ENCODE measurements around the gene TRMU. TPM values are rescaled to one million over a fixed set of nuclear protein-coding genes. Genes with fewer than 3 reads are reported as not detected.

The TRMU gene
- total RNA-seq, 1 experiment from 2014 or later, result 90.1 TPM

DNA sequence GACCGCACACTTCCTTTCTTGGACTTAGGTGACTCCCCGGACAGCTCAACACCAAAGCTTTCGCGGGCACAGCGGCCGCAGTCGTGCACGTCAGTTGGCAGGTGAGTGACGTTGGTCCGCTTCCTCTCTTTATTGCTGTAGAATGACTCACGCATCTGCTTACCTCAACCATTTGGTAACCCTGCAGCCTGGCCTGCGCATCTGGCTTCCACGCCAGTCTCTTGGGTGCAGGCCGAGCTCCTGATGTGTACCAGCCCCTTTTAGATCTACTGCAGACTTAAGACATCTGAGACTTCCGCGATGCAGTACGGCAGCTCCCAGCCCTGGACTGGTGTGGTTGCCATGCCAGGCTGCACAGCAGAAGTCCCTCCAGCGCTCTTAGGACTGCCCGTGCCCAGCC is 12.4 kb upstream of the TRMU start:
- ChIA-PET CTCF (no interaction called here), POLR2A (ENCODE audit: low non-redundant PET) (no interaction called here)
- Histone ChIP-seq H3K36me3 (ENCODE audit: insufficient read depth, low read length, poor library complexity, severe bottlenecking) (peaks cover 78% of the 10 kb centered on the region), H3K4me1 (ENCODE audit: insufficient read depth, low read length, poor library complexity, severe bottlenecking) (no peaks in the 10 kb centered on the region), H3K4me3 (ENCODE audit: low read depth, low read length, poor library complexity, severe bottlenecking) (no peak overlapping the region), H3K27me3 (replicated peaks; ENCODE audit: insufficient read depth, low read depth, low read length, poor library complexity) (no peaks in the 10 kb centered on the region), H3K9me3 (ENCODE audit: low read depth, low read length, poor library complexity, severe bottlenecking) (no peaks in the 10 kb centered on the region), H3K27ac (ENCODE audit: low read depth, low read length, poor library complexity, severe bottlenecking) (no peak overlapping the region)
- no TSS peak for BruUV-seq (replicated peaks)
- DNase-seq (ENCODE audit: low spot score), result no peak
- no peak for TF ChIP-seq EZH2 (IDR thresholded peaks at IDR 0.05; ENCODE audit: borderline replicate concordance, low read depth, low read length, poor library complexity, severe bottlenecking)
- TF ChIP-seq, protein P1, sequence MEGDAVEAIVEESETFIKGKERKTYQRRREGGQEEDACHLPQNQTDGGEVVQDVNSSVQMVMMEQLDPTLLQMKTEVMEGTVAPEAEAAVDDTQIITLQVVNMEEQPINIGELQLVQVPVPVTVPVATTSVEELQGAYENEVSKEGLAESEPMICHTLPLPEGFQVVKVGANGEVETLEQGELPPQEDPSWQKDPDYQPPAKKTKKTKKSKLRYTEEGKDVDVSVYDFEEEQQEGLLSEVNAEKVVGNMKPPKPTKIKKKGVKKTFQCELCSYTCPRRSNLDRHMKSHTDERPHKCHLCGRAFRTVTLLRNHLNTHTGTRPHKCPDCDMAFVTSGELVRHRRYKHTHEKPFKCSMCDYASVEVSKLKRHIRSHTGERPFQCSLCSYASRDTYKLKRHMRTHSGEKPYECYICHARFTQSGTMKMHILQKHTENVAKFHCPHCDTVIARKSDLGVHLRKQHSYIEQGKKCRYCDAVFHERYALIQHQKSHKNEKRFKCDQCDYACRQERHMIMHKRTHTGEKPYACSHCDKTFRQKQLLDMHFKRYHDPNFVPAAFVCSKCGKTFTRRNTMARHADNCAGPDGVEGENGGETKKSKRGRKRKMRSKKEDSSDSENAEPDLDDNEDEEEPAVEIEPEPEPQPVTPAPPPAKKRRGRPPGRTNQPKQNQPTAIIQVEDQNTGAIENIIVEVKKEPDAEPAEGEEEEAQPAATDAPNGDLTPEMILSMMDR (conservative IDR thresholded peaks at IDR 0.05; ENCODE audit: low read depth, low read length), result no peak
- intact Hi-C loops (cut with micrococcal nuclease; ENCODE audit: unreplicated experiment), result no loop called here

DNA sequence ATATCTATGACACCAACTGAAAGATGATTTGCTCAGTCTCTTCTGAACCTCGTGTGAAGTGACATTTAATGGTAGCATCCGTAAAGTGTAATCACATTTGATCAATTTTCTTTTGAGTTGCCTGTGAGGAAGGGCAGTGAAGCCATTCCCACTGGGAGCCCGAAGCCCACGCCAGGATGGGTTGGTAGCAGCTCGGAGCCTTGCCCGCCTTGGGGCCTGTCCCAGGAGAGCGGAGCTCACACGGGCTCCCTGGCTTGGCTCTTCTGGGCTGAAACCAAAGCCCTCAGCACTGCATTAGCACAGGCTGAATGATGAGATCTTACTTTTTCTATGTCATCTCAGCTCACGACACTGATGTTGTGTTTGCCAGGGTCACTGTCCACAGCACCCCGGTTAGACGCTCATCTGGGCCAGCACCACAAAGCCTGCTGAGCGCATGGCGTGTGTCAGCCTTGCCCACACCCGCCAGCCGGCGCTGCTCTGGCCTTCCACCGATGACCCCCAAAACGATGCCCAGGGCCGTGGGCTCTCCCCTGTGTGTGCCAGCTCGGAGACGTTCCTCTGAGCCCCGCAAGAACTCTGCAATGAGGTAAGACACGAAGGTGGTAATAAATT is 9.3 kb upstream of the TRMU start:
- Histone ChIP-seq H3K27me3 (replicated peaks; ENCODE audit: insufficient read depth, low read depth, low read length, poor library complexity) (no peaks in the 10 kb centered on the region), H3K4me3 (ENCODE audit: low read depth, low read length, poor library complexity, severe bottlenecking) (no peak overlapping the region), H3K4me1 (ENCODE audit: insufficient read depth, low read length, poor library complexity, severe bottlenecking) (no peaks in the 10 kb centered on the region), H3K27ac (ENCODE audit: low read depth, low read length, poor library complexity, severe bottlenecking) (no peak overlapping the region), H3K9me3 (ENCODE audit: low read depth, low read length, poor library complexity, severe bottlenecking) (no peaks in the 10 kb centered on the region), H3K36me3 (ENCODE audit: insufficient read depth, low read length, poor library complexity, severe bottlenecking) (peaks cover 85% of the 10 kb centered on the region)
- no peak for DNase-seq (ENCODE audit: low spot score)
- ChIA-PET CTCF (interaction anchor here (0.7 kb wide), 1 partner anchor 1355 kb away, joined by 3 read pairs; no protein-coding TSS in a partner anchor), POLR2A (ENCODE audit: low non-redundant PET) (no interaction called here)
- intact Hi-C loops (cut with micrococcal nuclease; ENCODE audit: unreplicated experiment), result no loop called here
- TF ChIP-seq, protein P1 (conservative IDR thresholded peaks at IDR 0.05; ENCODE audit: low read depth, low read length), result no peak
- BruUV-seq (replicated peaks), result no TSS peak

DNA sequence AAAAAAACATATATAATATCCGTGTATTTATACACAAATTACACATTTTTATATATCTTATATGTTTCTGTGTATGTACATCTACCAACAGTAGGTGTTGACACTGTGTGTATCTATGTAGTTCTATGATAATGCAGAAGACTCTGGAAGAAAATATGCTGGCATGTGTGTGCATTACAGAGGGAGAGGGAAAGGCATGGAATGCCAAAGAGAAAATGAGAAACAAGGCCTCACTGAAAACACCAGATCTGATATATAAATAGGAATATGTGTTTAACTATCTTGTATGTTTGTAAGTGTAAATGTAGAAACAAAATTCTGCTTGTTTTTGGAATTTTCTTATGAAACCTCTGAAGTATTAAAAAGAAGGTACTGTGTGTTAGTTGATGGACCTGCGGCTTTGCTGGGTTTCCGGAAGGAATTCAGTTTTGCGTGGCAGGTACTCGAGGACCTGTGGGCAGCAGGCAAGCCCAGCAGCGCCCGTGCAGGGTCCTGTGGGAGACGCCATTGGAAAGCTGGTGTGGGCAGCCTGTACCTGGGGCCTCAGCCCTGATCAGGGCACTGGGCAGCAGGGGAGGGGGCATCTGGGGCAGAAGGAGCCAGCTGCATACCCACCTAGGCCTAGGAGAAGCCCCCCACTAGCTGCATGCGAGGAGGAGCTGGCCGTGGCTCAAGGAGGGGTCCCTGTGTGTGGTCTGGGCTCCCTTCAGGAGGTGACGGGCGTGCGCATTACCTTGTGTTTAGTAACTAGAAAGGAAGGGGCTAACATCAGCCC is 7.6 kb upstream of the TRMU start:
- BruUV-seq (replicated peaks), result no TSS peak
- Histone ChIP-seq H3K4me1 (ENCODE audit: insufficient read depth, low read length, poor library complexity, severe bottlenecking) (no peaks in the 10 kb centered on the region), H3K36me3 (ENCODE audit: insufficient read depth, low read length, poor library complexity, severe bottlenecking) (peaks cover 96% of the 10 kb centered on the region), H3K27me3 (replicated peaks; ENCODE audit: insufficient read depth, low read depth, low read length, poor library complexity) (no peaks in the 10 kb centered on the region), H3K4me3 (ENCODE audit: low read depth, low read length, poor library complexity, severe bottlenecking) (no peak overlapping the region), H3K9me3 (ENCODE audit: low read depth, low read length, poor library complexity, severe bottlenecking) (no peaks in the 10 kb centered on the region), H3K27ac (ENCODE audit: low read depth, low read length, poor library complexity, severe bottlenecking) (no peak overlapping the region)
- ChIA-PET CTCF (no interaction called here), POLR2A (ENCODE audit: low non-redundant PET) (no interaction called here)
- intact Hi-C loops (cut with micrococcal nuclease; ENCODE audit: unreplicated experiment), result no loop called here
- no peak for DNase-seq (ENCODE audit: low spot score)
- no peak for TF ChIP-seq EZH2 (IDR thresholded peaks at IDR 0.05; ENCODE audit: borderline replicate concordance, low read depth, low read length, poor library complexity, severe bottlenecking)
- TF ChIP-seq, protein P1 (conservative IDR thresholded peaks at IDR 0.05; ENCODE audit: low read depth, low read length), result no peak

Data from A673 (cell line).